ENCODE results near the gene MTSS2.

Gene MTSS2

DNA sequence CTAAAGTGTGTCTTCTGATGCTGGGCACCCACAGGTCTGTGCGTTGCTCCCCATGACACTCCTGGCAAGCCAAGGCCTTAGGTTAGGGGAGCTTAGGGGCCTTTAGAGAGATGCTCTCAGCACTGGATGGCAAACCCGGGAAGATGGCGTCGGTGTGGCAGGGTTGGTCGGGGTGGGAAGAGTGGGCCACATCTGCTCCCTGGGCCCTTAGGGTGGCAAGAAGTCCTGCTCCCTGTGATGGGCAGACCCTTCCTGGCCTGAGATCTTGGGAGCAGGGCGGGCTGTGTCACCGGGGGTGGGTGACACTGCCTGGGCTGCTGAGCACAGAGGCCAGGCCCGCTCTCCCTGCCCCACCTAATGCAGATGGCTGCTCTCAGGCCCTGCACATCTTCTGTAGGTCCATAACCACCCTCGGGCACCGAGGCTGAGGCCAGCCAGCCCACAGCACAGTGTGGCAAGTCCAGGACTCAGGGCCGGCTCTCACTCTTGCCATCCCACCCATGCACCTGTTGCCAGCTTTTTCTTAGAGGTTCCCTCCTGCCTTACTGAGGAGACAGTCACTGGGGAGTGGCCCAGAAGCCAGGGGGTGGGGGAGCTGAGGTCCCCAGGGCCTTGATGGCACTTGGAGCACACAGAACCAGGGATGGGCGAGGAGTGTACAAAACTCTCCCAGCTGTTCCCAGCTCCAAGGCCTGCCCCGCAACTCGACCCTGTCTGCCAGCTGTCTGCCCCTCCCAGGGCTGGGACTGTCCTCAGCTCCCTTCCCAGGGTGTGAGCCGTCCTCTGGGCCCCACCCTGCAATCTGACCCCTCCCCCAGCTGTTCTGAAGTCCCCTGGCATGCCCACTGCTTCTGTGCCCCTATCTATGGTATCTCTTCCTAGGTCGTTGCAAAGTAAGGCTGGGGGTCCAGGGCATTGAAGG lies 4.4 kb upstream of the MTSS2 start:
- Histone ChIP-seq H3K4me2 (ENCODE audit: low read depth, low read length, poor library complexity, severe bottlenecking) (no peak overlapping the region), H4K20me1 (ENCODE audit: low read depth, low read length) (no peaks in the 10 kb centered on the region), H3K36me3 (ENCODE audit: low read length) (no peaks in the 10 kb centered on the region), H3F3A (ENCODE audit: insufficient read depth) (no peaks in the 10 kb centered on the region), H3K79me2 (ENCODE audit: insufficient read depth, low read length) (no peaks in the 10 kb centered on the region), H3K9me2 (replicated peaks; ENCODE audit: insufficient read depth, low read length) (no peaks in the 10 kb centered on the region), H3K9me3 (ENCODE audit: insufficient read depth, low read length) (no peaks in the 10 kb centered on the region), H3K27ac (ENCODE audit: low read depth, low read length) (no peak overlapping the region), H3K27me3 (ENCODE audit: low read length) (no peaks in the 10 kb centered on the region), H2AFZ (ENCODE audit: low read depth, low read length, severe bottlenecking) (no peak overlapping the region), H3K4me3 (ENCODE audit: insufficient read depth, low read length, poor library complexity, severe bottlenecking) (no peak overlapping the region), H3K9ac (ENCODE audit: low read length) (no peak overlapping the region)
- TF ChIP-seq CTCF (IDR thresholded peaks at IDR 0.05; ENCODE audit: insufficient read depth, low read length, poor library complexity, severe bottlenecking) (no peak), EZH2phosphoT487 (conservative IDR thresholded peaks at IDR 0.05; ENCODE audit: low read length) (no peak)

- H3K9me2 ChIP-seq (replicated peaks; ENCODE audit: insufficient read depth, low read length) = no peaks in the 10 kb centered on the region
- no peak overlapping the region for H3K9ac ChIP-seq (ENCODE audit: low read length)
- H4K20me1 ChIP-seq (ENCODE audit: low read depth, low read length) = no peaks in the 10 kb centered on the region
- H2AFZ ChIP-seq (ENCODE audit: low read depth, low read length, severe bottlenecking) = no peak overlapping the region
- no peak overlapping the region for H3K27ac ChIP-seq (ENCODE audit: low read depth, low read length)
- no peak overlapping the region for H3K4me3 ChIP-seq (ENCODE audit: insufficient read depth, low read length, poor library complexity, severe bottlenecking)
- no peaks in the 10 kb centered on the region for H3K36me3 ChIP-seq (ENCODE audit: low read length)
- H3F3A ChIP-seq (ENCODE audit: insufficient read depth) = no peaks in the 10 kb centered on the region
- H3K9me3 ChIP-seq (ENCODE audit: insufficient read depth, low read length) = no peaks in the 10 kb centered on the region
- TF ChIP-seq EZH2phosphoT487 (conservative IDR thresholded peaks at IDR 0.05; ENCODE audit: low read length) (no peak), CTCF (IDR thresholded peaks at IDR 0.05; ENCODE audit: insufficient read depth, low read length, poor library complexity, severe bottlenecking) (no peak)
- no peaks in the 10 kb centered on the region for H3K79me2 ChIP-seq (ENCODE audit: insufficient read depth, low read length)
- H3K27me3 ChIP-seq (ENCODE audit: low read length) = no peaks in the 10 kb centered on the region
- H3K4me2 ChIP-seq (ENCODE audit: low read depth, low read length, poor library complexity, severe bottlenecking) = no peak overlapping the region
Observed at GRCh38 chr16:70689035-70689969, 3.4 kb upstream of the MTSS2 start.

DNA sequence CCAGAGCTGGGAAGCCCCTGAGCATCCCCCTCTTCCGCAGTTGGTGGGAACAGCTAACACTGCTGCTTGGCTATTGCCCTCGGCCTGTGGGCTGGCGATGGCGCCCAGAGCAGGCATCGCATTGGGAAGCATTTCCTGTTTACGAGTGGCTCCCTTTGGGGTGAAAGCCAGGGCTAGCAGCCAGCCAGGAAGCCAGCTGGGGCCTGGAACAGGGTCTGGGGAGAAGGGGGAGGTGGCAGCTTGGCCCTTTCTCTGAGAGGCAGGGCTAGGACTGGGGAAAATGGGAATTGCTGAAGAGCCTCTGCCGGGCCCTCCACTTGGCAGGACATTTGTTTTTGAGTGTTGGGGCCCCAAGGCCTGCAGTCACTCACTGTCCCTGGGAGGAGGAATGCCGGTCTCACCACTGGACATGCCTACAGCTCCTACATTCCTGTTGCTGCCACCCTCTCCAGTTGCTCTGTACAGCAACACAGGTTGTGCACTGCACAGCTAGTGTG lies 2.4 kb upstream of the MTSS2 start:
- no peak overlapping the region for H3K4me3 ChIP-seq (ENCODE audit: insufficient read depth, low read length, poor library complexity, severe bottlenecking)
- no peak overlapping the region for H3K27ac ChIP-seq (ENCODE audit: low read depth, low read length)
- no peaks in the 10 kb centered on the region for H3K27me3 ChIP-seq (ENCODE audit: low read length)
- H3K9me2 ChIP-seq (replicated peaks; ENCODE audit: insufficient read depth, low read length) = no peaks in the 10 kb centered on the region
- no peak overlapping the region for H3K9ac ChIP-seq (ENCODE audit: low read length)
- H3K79me2 ChIP-seq (ENCODE audit: insufficient read depth, low read length) = no peaks in the 10 kb centered on the region
- no peaks in the 10 kb centered on the region for H3F3A ChIP-seq (ENCODE audit: insufficient read depth)
- no peaks in the 10 kb centered on the region for H3K36me3 ChIP-seq (ENCODE audit: low read length)
- no peak overlapping the region for H3K4me2 ChIP-seq (ENCODE audit: low read depth, low read length, poor library complexity, severe bottlenecking)
- H2AFZ ChIP-seq (ENCODE audit: low read depth, low read length, severe bottlenecking) = no peak overlapping the region
- TF ChIP-seq EZH2phosphoT487 (conservative IDR thresholded peaks at IDR 0.05; ENCODE audit: low read length) = no peak
- no peak for TF ChIP-seq CTCF (IDR thresholded peaks at IDR 0.05; ENCODE audit: insufficient read depth, low read length, poor library complexity, severe bottlenecking)
- no peaks in the 10 kb centered on the region for H4K20me1 ChIP-seq (ENCODE audit: low read depth, low read length)
- no peaks in the 10 kb centered on the region for H3K9me3 ChIP-seq (ENCODE audit: insufficient read depth, low read length)
